ENCODE measurements around the gene CRYBG3. TPM values are rescaled to one million over a fixed set of nuclear protein-coding genes. Genes with fewer than 3 reads are reported as not detected.
A peak's percentile ranks its signal among the peaks of the same experiment; 100 is the strongest.

CRYBG3 gene
- total RNA-seq, 1 experiment from 2014 or later: 18.8 TPM

DNA sequence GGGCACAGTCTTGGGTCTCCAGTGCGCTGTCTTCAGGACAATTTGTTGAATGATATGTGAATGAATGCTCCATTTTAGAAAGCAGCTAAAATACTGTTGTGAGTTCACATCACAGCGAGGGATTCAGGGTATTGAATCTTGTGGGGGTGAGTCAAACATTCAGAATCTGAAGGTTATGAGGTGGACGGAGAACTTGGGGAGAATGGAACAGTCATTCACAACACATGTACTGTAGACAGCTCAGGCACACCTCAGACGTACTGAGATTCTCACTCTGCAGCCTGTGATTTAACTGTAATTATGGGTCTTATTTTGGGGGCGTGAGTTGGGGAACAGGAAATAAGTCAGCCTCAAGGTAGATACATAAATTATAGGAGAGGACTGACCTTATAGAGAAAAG lies 13.9 kb downstream of the CRYBG3 start:
- peak; percentile 35 for DNase-seq (ENCODE audit: low read depth)

DNA sequence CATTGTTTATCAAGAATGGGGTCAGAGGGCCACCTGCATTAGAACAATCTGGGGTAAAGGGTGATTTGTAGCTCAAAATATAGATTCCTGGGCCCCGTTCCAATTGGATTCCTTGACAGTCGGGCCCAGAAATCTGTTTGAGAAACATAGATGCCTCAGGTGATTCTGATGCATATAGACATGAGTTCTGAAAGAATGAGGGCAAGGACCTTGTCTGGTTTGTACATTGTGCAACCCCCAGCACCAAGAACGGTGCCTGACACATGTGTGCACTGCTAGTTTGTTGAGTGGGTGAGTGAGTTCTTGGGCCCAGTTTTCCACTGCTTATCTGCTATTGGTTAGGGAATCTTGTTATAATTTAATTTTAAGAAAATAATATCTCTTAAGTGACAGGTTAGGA lies 16.6 kb downstream of the CRYBG3 start:
- DNase-seq (ENCODE audit: low read depth): no peak

DNA sequence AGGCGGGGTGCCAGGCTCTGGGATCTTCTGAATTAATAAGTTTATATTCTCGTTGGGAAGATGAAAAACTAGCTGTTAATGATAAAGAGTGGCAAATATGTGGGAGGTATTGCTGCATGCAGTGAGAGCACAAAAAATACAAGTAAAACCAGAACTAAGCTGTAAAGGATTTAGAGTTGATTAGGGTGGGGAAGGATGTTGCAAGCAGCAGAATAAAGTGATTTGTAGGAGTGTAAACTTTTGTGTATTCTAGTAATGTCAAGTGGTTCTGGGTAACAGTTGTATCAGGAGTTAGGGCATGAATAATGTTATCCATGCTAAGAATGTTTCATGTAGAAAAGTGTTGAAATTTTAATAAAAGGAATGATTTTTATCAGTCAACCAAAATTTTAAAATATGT lies 18.1 kb downstream of the CRYBG3 start:
- no peak for DNase-seq (ENCODE audit: low read depth)

GRCh38 chr3:97841304-97841703 lies 19.5 kb downstream of the CRYBG3 start:
- DNase-seq (ENCODE audit: low read depth): no peak

DNA sequence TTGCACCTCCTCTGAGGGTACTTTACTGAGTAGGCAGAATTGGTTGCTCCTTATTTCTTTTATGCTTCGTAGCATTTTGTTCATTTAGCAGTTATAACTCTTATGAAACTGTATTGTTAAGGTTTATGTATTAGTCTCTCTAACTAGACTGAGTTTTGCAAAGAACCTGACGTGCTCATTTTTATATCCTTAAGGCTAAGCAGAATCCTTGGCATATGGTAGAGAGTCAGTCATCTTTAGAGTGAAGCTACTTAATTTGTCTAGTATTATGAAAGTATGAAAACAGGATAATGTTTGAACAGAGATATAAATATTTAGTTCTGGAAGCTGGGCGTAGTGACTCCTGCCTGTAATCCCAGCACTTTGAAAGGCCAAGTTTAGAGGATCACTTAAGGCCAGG lies 20.1 kb downstream of the CRYBG3 start:
- no peak for DNase-seq (ENCODE audit: low read depth)

- no peak for DNase-seq (ENCODE audit: low read depth)
Measured at GRCh38 chr3:97848779-97849178, 27.0 kb downstream of the CRYBG3 start.

- DNase-seq (ENCODE audit: low read depth): no peak
Measured at GRCh38 chr3:97857401-97857800, 35.6 kb downstream of the CRYBG3 start.

GRCh38 chr3:97860364-97860763 lies 38.6 kb downstream of the CRYBG3 start:
- DNase-seq (ENCODE audit: low read depth): no peak

DNA sequence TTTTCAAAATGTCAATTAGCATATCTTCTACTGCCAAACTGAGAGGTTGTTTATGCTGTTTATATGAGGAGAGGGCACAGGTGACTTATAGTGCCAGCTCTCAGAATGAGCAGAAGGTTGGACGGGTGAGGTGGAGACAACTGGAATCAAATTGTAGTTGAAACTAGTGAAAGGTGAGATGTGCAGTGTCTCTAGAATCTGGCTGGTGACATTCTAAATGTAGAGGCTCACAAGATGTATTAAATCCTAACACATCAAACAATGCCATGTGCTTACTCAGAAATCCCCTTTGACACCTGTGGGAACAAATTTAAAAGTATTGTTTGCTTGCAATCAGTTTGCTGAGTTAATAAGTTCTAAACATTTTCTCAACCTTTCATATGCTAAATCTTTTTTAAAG lies 40.8 kb downstream of the CRYBG3 start:
- no peak for DNase-seq (ENCODE audit: low read depth)

GRCh38 chr3:97863031-97863430 lies 41.2 kb downstream of the CRYBG3 start:
- no peak for DNase-seq (ENCODE audit: low read depth)

DNA sequence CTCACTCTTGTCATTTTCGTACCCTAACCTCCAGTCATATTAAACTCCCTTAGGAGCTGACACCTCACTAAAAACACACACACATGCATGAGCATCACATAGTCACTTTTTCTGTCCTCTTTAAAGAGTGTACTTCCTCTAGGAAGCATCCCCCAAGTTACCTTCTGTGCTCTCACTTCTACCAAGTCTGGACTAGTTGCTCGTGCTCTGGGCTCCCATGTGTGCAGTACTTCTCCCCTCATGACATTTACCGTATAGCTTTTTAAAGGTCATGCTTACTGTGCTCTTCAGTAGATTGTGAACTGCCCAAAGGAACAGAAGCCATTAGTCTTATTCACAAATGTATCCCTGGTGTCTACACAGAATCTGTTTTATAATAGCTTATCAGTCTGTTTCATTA lies 42.0 kb downstream of the CRYBG3 start:
- no peak for DNase-seq (ENCODE audit: low read depth)

DNA sequence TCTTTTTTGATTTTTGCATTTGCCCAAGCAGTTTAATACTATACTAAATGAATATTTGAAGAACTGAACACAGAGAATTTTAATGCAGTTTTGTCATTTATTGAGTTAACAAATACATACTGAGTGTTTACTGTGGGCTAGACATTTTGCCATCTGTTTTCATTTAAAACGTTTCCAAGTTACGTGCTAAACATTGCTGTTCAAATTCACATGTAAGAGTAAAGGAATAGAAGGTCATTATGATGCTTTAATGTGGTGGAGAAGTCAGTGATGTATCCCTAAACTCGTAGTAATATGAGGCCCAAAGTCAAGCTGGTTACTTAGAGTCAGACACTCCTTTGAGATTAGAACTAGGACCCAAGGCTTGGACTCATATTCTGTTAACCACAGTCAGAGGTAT lies 49.4 kb downstream of the CRYBG3 start:
- no peak for DNase-seq (ENCODE audit: low read depth)

DNA sequence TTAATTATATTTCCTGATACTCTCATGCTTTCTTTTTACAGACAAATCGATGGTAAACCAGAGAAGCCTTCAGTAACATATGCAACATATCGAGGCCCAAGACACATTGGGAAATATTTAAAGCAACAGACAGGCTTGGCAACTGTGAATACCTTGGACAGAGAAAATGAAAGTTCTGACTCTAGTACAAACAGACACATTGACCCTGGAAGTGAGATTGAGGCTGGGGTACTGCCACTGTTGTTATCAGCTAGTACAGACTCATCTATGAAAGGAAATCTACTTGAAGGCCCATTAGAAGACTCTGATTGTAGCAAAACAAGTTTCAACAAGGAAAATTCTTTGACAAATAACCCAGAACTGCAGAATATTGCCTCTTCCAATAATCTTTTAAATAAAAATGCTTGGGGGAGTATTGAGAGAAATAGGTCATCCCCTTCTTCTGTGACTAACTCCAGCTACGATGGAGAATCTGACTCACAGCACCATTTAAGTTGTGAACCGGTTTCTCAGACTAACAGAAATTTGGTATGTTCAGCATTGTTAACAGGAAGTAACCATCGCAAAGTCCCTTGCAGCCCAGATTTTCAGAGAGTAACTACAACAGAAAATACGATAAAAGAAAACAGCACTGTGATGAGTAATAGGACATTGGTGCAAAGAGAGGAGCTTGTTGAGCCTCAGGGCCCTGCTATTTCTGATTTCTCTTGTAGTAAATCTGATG lies 50.2 kb downstream of the CRYBG3 start:
- DNase-seq (ENCODE audit: low read depth): peak; percentile 94

DNA sequence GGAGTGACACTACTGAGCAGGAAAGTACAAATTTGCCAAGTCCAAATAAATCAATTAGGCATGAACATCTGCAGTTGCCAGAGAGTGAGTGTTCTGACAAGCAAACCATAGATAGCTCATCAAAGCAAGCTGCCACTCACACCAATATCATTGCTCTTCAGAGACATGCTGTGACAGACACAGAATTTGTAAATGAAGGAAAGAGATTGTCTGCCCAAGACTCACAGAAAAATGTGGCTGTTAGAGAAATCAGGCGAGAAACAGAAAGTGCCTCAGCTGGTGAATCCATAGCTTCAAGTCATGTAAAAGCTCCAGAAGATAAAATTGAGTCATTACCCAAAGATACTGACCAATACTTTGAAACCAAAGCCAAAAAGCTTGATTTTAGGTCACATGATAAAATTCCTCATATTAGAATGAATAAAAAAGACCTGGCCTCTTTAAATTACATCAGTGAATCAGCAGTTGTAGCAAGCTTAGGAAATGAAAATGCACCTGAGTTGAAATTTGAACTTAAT lies 50.8 kb downstream of the CRYBG3 start:
- peak; percentile 13 for DNase-seq (ENCODE audit: low read depth)

DNA sequence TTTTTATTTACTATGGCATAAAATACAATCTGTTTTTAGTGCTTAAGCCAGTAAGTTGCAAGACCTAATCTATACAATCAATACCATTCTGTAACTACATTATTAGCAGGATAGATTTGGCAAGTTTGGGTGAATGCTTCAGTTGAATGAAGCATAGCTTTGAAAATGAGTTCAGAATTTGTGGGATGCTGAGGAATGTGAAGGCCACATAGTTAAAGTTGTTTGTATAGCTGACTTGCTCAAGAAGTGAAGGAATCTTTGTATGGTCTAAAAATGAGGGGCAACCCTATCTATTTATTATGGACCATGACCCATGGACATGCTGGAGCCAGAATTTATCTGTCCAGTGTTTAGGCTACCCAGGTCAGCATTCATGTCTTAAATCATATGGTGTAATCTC lies 58.5 kb downstream of the CRYBG3 start:
- DNase-seq (ENCODE audit: low read depth): no peak

- peak; percentile 69 for DNase-seq (ENCODE audit: low read depth)
Measured at GRCh38 chr3:97882975-97883598, 61.3 kb downstream of the CRYBG3 start.

DNA sequence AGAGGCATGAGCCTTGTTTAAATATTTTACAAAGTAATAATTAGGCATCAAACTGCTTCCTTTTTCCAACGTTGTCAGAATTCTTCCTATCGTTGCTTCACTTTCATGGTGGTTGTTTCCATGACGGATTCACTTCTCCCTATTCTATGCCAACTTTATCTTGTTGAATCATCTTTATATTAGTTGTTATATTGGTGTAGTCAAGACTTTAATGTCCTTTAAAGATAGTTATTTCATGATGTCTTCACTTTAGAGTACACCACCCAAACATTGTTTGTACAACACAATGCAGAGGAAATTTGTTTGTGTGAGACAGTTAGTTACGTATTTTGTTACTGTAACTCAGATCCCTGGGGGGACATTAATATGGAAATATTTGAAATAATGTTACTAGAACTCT lies 61.9 kb downstream of the CRYBG3 start:
- no peak for DNase-seq (ENCODE audit: low read depth)

DNA sequence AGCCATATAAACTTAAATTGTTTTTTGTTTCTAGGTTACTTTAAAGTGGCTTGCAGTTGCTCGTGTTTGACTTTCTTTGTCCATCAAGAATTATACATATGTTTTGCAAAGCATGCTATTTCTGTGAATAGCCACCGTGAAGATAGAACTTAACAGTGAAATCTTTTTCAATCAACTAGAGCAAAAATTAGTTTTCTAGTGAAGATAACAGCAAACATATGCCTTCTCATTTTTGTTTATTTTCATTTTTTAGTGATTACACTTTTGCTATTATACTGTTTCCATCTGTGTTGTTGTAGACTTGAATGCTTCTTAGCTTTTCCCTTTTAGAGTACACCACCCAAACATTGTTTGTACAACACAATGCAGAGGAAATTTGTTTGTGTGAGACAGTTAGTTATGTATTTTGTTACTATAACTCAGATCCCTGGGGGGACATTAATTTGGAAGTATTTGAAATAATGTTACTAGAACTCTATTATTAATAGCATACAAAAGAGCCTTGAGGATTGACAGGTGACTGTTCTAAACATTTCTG lies 62.8 kb downstream of the CRYBG3 start:
- no peak for DNase-seq (ENCODE audit: low read depth)

- DNase-seq (ENCODE audit: low read depth): no peak
Measured at GRCh38 chr3:97885931-97886824, 64.4 kb downstream of the CRYBG3 start.

GRCh38 chr3:97889814-97890213 lies 68.0 kb downstream of the CRYBG3 start:
- no peak for DNase-seq (ENCODE audit: low read depth)

GRCh38 chr3:97892852-97893251 lies 71.0 kb downstream of the CRYBG3 start:
- no peak for DNase-seq (ENCODE audit: low read depth)

DNA sequence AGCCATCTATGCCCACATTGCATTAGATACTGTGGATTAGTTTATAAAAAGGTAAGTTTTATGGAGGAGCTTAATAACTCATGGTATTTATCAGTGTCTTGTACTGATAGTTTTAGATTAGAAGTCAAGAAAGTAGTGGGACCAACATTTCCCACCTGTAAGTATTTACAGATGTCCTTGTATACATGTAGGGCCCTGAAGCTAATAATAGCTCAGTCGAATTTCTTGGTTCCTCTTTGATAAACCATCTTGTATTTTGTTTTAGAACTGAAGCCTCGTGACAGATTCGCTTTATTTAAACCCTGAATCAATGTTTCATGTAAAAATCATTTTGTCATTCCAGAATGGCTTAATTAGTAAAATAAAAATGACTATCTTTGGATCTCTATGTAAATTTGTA lies 73.4 kb downstream of the CRYBG3 start:
- DNase-seq (ENCODE audit: low read depth): no peak

Measured in LHCN-M2 (cell line).